BLaER1 treated with 17β-estradiol and CSF1 and Interleukin-3, amounts not matched to agents 10 nM and 100 nM (cell line): Measurements from ENCODE around the gene KCNMB2.
"Not testable (repeated sequence)": the region's sequence is repeated elsewhere in the genome, so short reads cannot be mapped to it uniquely, and the experiment has no call there.

ENCODE experiments used
- H3K27ac ChIP-seq, 11 experiments: shearing (Covaris generic); formaldehyde crosslinking; 2 replicates each; pipeline ENCODE4 v1.8.1; 2022
- H3K27me3 ChIP-seq, 11 experiments: shearing (Covaris generic); formaldehyde crosslinking; 2 replicates each; pipeline ENCODE4 v1.8.1; 2022
- H3K36me3 ChIP-seq, 11 experiments: shearing (Covaris generic); formaldehyde crosslinking; 2 replicates each; pipeline ENCODE4 v1.8.1; 2022
- H3K4me1 ChIP-seq, 10 experiments: shearing (Covaris generic); formaldehyde crosslinking; 2 replicates each; pipeline ENCODE4 v1.8.1; 2022
- H3K4me2 ChIP-seq, 11 experiments: shearing (Covaris generic); formaldehyde crosslinking; 2 replicates each; pipeline ENCODE4 v1.8.1; 2022
- H3K4me3 ChIP-seq, 10 experiments: shearing (Covaris generic); formaldehyde crosslinking; 2 replicates each; pipeline ENCODE4 v1.8.1; 2022
- H3K9ac ChIP-seq, 11 experiments: shearing (Covaris generic); formaldehyde crosslinking; 2 replicates each; pipeline ENCODE4 v1.8.1; 2022
- H3K9me3 ChIP-seq, 11 experiments: shearing (Covaris generic); formaldehyde crosslinking; replicated peaks in 1 of 11; 2 replicates each; pipeline ENCODE4 v1.8.1; 2022
- H4K20me1 ChIP-seq, 11 experiments: shearing (Covaris generic); formaldehyde crosslinking; 2 replicates each; pipeline ENCODE4 v1.8.1; 2022
- Cebpa-rat ChIP-seq, 11 experiments: shearing (Covaris generic); IDR thresholded peaks; 2 replicates each; pipeline ENCODE4 v1.8.1; 2022

KCNMB2 gene

DNA sequence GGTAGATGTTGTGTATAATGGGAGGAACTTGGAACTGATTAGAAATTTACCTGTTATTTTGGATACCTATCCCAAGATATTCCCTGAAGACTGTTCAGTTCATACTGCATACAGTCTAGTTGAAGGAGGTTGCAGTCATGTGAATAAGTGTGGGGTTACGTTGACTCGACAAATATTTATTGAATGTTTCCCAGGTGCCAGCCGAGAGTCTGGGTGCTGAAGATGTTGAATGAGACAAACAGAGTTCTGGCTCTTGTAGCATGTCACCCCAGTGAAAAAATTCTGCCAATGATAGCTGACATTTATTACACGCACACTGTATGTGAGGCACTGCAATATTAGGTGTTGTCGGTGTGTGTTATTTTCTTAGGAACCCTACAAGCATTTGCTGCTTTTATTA lies 176.0 kb downstream of the KCNMB2 start:
- H3K9me3 ChIP-seq = no peaks in the 10 kb centered on the region
- no peak overlapping the region for H3K4me2 ChIP-seq
- no peaks in the 10 kb centered on the region for H4K20me1 ChIP-seq
- no peaks in the 10 kb centered on the region for H3K36me3 ChIP-seq
- no peak overlapping the region for H3K4me3 ChIP-seq
- H3K4me1 ChIP-seq = 0 out of 20 replicates have a peak, but pooled peaks cover 0 to 9% (median 0%) of the 10 kb centered on the region in 10 experiments
- H3K27ac ChIP-seq = no peak overlapping the region
- no peak overlapping the region for H3K9ac ChIP-seq
- H3K27me3 ChIP-seq = no peaks in the 10 kb centered on the region
- no peak for TF ChIP-seq Cebpa-rat (IDR thresholded peaks at IDR 0.05)

- H3K4me2 ChIP-seq = peak overlapping the region in 3 of 11 experiments; percentile 2 to 18 (median 7); a peak in 3 of 22 replicates
- no peaks in the 10 kb centered on the region for H3K9me3 ChIP-seq
- no peaks in the 10 kb centered on the region for H4K20me1 ChIP-seq
- H3K4me1 ChIP-seq = 0 out of 20 replicates have a peak, but pooled peaks cover 0 to 9% (median 0%) of the 10 kb centered on the region in 10 experiments
- no peaks in the 10 kb centered on the region for H3K27me3 ChIP-seq
- no peak overlapping the region for H3K4me3 ChIP-seq
- no peak for TF ChIP-seq Cebpa-rat (IDR thresholded peaks at IDR 0.05)
- no peak overlapping the region for H3K27ac ChIP-seq
- H3K36me3 ChIP-seq = no peaks in the 10 kb centered on the region
- H3K9ac ChIP-seq = no peak overlapping the region
Observed at GRCh38 chr3:178714925-178715832, 178.9 kb downstream of the KCNMB2 start.

GRCh38 chr3:178718995-178719635 lies 182.9 kb downstream of the KCNMB2 start:
- Histone ChIP-seq H3K4me3 (no peak overlapping the region), H3K4me2 (no peak overlapping the region), H3K9me3 (no peaks in the 10 kb centered on the region), H3K9ac (no peak overlapping the region), H3K4me1 (0 out of 20 replicates have a peak, but pooled peaks cover 0 to 9% (median 0%) of the 10 kb centered on the region in 10 experiments), H3K27me3 (no peaks in the 10 kb centered on the region), H3K27ac (no peak overlapping the region), H4K20me1 (no peaks in the 10 kb centered on the region), H3K36me3 (no peaks in the 10 kb centered on the region)
- no peak for TF ChIP-seq Cebpa-rat (IDR thresholded peaks at IDR 0.05)

DNA sequence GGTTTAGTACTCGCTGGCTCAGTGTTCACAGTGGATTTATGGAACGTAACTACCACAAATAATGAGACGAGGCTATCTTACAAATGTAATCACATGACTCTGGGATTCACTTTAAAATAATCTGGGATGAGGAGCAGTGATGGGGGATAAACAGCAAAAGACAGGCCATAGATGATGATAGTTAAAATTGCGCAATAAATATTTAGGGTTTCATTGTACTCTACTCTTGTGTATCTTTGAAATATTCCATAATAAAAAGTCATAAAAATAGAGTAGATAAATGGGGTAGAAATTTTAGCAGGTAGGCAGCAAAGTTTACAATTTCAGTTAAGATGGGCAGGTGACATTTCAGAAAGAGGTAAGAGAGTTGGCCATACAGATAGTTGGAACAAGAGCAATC lies 196.6 kb downstream of the KCNMB2 start:
- peak in 7 of 11 experiments; percentile 16 to 88 (median 54); a peak in 8 of 22 replicates for TF ChIP-seq Cebpa-rat (IDR thresholded peaks at IDR 0.05)

DNA sequence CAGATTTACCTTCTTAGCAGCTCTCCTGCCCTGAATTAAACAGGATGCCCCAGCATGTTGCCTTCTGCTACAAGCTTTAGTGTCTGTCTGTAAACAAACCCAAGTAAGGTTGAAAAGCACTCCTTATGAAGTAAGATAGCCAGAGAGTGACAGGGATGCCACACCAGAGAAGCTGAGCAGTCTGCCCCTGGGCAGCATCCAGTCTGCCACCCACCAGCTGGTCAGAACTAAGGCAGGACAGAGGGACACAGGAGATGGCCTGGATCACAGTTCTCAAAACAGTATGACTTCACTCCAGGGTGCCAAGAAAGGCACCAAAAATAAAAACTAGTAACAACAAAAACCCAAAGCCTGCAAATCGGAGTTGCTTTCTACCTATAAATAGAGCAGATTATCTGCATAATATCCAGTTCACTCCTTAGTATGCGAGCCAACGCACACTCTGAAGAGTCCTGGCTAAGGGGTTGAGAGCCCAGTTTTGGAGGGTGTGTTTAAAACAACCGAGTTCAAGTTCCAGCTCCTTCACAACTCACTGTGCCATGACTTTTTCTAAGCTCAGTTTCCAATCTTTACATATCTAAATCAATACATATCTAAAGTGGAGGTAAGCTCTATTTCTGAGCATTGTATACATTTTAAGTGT lies 198.9 kb downstream of the KCNMB2 start:
- Histone ChIP-seq H3K9ac (no peak overlapping the region), H3K36me3 (no peaks in the 10 kb centered on the region), H3K27ac (no peak overlapping the region), H3K4me2 (no peak overlapping the region), H3K9me3 (no peaks in the 10 kb centered on the region), H4K20me1 (no peaks in the 10 kb centered on the region), H3K27me3 (no peaks in the 10 kb centered on the region), H3K4me3 (no peak overlapping the region), H3K4me1 (no peaks in the 10 kb centered on the region)
- TF ChIP-seq Cebpa-rat (IDR thresholded peaks at IDR 0.05) = no peak

More for the DNA sequence above, 196.6 kb downstream of the KCNMB2 start:
- no peak overlapping the region for H3K4me3 ChIP-seq
- no peaks in the 10 kb centered on the region for H3K36me3 ChIP-seq
- no peaks in the 10 kb centered on the region for H3K9me3 ChIP-seq
- no peak overlapping the region for H3K4me2 ChIP-seq
- H3K27ac ChIP-seq = no peak overlapping the region
- H3K9ac ChIP-seq = no peak overlapping the region
- no peaks in the 10 kb centered on the region for H3K27me3 ChIP-seq
- H3K4me1 ChIP-seq = 0 out of 20 replicates have a peak, but pooled peaks cover 0 to 2% (median 0%) of the 10 kb centered on the region in 10 experiments
- H4K20me1 ChIP-seq = no peaks in the 10 kb centered on the region

- no peak overlapping the region for H3K27ac ChIP-seq
- H3K4me3 ChIP-seq = no peak overlapping the region
- no peak for TF ChIP-seq Cebpa-rat (IDR thresholded peaks at IDR 0.05)
- no peaks in the 10 kb centered on the region for H3K4me1 ChIP-seq
- no peaks in the 10 kb centered on the region for H3K9me3 ChIP-seq
- H3K9ac ChIP-seq = no peak overlapping the region
- no peaks in the 10 kb centered on the region for H3K27me3 ChIP-seq
- no peaks in the 10 kb centered on the region for H3K36me3 ChIP-seq
- no peaks in the 10 kb centered on the region for H4K20me1 ChIP-seq
- H3K4me2 ChIP-seq = no peak overlapping the region
Observed at GRCh38 chr3:178736300-178736699, 200.1 kb downstream of the KCNMB2 start.

DNA sequence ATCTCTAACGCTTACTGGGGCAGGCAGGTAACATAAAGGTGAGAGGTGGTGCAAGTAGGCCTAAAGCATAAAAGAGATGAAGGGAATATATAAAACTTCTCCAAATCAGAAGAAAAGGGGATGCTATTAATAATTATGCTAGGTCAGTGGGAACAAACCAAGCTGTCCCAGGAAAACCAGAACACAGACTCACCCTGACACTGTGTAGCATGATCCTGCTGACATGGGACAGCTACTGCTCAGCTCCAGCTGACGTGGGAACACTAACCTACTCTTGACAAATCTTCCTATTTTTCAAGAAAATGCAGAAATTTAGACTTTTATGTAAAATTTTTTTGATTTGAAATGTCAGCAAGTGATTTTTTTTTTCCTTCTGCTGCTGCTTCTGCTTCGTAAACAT lies 203.5 kb downstream of the KCNMB2 start:
- no peaks in the 10 kb centered on the region for H3K4me1 ChIP-seq
- no peaks in the 10 kb centered on the region for H3K36me3 ChIP-seq

GRCh38 chr3:178741020-178741419 lies 204.8 kb downstream of the KCNMB2 start:
- Histone ChIP-seq H3K4me3 (no peak overlapping the region), H3K27ac (no peak overlapping the region), H3K9me3 (peaks cover 0 to 15% (median 5%) of the 10 kb centered on the region in 11 experiments; a peak in 15 of 22 replicates), H3K4me2 (no peak overlapping the region), H3K4me1 (no peaks in the 10 kb centered on the region), H3K36me3 (no peaks in the 10 kb centered on the region), H3K27me3 (no peaks in the 10 kb centered on the region), H3K9ac (no peak overlapping the region), H4K20me1 (no peaks in the 10 kb centered on the region)
- no peak for TF ChIP-seq Cebpa-rat (IDR thresholded peaks at IDR 0.05)

More for the DNA sequence above, 203.5 kb downstream of the KCNMB2 start:
- H3K4me2 ChIP-seq = no peak overlapping the region
- no peak overlapping the region for H3K9ac ChIP-seq
- no peaks in the 10 kb centered on the region for H4K20me1 ChIP-seq
- peaks cover 0 to 3% (median 0%) of the 10 kb centered on the region in 11 experiments; a peak in 2 of 22 replicates for H3K9me3 ChIP-seq
- H3K27me3 ChIP-seq = no peaks in the 10 kb centered on the region
- TF ChIP-seq Cebpa-rat (IDR thresholded peaks at IDR 0.05) = no peak
- H3K4me3 ChIP-seq = no peak overlapping the region
- H3K27ac ChIP-seq = no peak overlapping the region

DNA sequence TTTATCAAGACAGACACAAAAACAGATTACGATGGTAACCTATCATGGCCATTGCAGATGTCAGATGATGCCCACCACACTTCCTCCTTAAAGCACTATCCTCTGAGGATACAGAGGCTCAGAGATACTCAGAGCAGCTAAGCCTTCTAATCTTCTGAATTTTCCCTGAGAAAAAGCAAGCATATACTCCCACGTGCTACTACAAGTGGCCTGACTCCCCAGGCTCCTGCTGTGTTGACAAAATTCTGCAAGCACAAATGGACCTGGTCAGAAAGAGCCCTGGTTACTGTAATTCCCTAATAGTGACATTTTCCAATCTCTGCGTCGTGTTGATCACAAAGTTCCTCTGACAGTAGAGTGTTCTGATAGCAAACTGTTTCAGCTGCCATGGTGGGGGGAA lies 207.1 kb downstream of the KCNMB2 start:
- H3K36me3 ChIP-seq = no peaks in the 10 kb centered on the region
- H4K20me1 ChIP-seq = no peaks in the 10 kb centered on the region
- no peak overlapping the region for H3K27ac ChIP-seq

DNA sequence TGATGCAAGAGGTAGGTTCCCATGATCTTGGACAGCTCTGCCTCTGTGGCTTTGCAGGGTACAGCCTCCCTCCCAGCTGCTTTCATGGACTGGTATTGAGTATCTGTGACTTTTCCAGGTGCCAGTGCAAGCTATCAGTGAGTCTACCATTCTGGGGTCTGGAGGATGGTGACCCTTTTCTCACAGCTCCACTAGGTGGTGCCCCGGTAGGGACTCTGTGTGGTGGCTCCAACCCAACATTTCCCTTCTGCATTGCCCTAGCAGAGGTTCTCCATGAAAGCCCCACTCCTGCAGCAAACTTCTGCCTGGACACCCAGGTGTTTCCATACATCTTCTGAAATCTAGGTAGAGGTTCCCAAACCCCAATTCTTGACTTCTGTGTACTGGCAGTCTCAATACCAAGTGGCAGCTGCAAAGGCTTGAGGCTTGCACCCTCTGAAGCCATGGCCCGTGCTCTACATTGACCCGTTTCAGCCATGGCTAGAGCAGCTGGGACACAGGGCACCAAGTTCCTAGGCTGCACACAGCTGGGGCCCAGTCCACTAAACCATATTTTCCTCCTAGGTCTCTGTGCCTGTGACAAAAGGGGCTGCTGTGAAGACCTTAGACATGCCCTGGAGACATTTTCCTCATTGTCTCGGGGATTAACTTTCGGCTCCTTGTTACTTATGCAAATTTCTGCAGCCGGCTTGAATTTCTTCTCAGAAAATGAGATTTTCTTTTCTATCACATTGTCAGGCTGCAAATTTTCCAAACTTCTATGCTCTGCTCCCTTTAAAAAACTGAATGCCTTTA lies 209.8 kb downstream of the KCNMB2 start:
- not testable (repeated sequence) for H3K27ac ChIP-seq, H3K4me2 ChIP-seq, H4K20me1 ChIP-seq, H3K9ac ChIP-seq, H3K27me3 ChIP-seq, H3K4me3 ChIP-seq, H3K36me3 ChIP-seq, H3K4me1 ChIP-seq
- H3K9me3 ChIP-seq = peaks cover 4 to 28% (median 16%) of the 10 kb centered on the region in 11 experiments; a peak in 15 of 22 replicates

More for the DNA sequence above, 207.1 kb downstream of the KCNMB2 start:
- no peaks in the 10 kb centered on the region for H3K27me3 ChIP-seq
- H3K4me1 ChIP-seq = no peaks in the 10 kb centered on the region
- H3K9me3 ChIP-seq = peaks cover 4 to 28% (median 16%) of the 10 kb centered on the region in 11 experiments; a peak in 15 of 22 replicates
- H3K9ac ChIP-seq = no peak overlapping the region
- H3K4me2 ChIP-seq = no peak overlapping the region
- TF ChIP-seq Cebpa-rat (IDR thresholded peaks at IDR 0.05) = no peak
- no peak overlapping the region for H3K4me3 ChIP-seq
